OCI-LY1 (cell line): ENCODE data around the gene FMO2.

Experiments
- H2AFZ ChIP-seq: fragments of 200-600 bp; sonication (generic), shearing (Covaris generic); 2 replicates; pipeline ENCODE4 v1.6.0; 2014; ENCODE audit warnings: antibody characterized with exemption, mild to moderate bottlenecking, low read length
- H3F3A ChIP-seq: fragments of 200-600 bp; sonication (generic), shearing (Covaris generic); 2 replicates; pipeline ENCODE4 v1.6.0; 2014; ENCODE audit warnings: mild to moderate bottlenecking, antibody characterized with exemption, low read length, moderate library complexity; ENCODE audit not compliant: insufficient read depth
- H3K27ac ChIP-seq: fragments of 200-600 bp; sonication (generic); 2 replicates; pipeline ENCODE4 v1.5.1; 2014; ENCODE audit warnings: low read length, mixed run types, mild to moderate bottlenecking, low read depth; ENCODE audit not compliant: poor library complexity, severe bottlenecking
- H3K27me3 ChIP-seq: fragments of 200-600 bp; sonication (generic); 2 replicates; pipeline ENCODE4 v1.6.0; 2014; ENCODE audit warnings: antibody characterized with exemption, mild to moderate bottlenecking, low read length, moderate library complexity; ENCODE audit not compliant: insufficient read depth
- H3K36me3 ChIP-seq: fragments of 200-600 bp; sonication (generic); 2 replicates; pipeline ENCODE4 v1.6.1; 2014; ENCODE audit warnings: mild to moderate bottlenecking, antibody characterized with exemption, low read length, moderate library complexity, mixed read lengths; ENCODE audit not compliant: insufficient read depth
- H3K4me1 ChIP-seq: fragments of 200-600 bp; sonication (generic); 2 replicates; pipeline ENCODE4 v1.5.1; 2014; ENCODE audit warnings: mild to moderate bottlenecking, low read length, moderate library complexity; ENCODE audit not compliant: insufficient read depth, severe bottlenecking
- H3K4me2 ChIP-seq: fragments of 200-600 bp; sonication (generic), shearing (Covaris generic); 2 replicates; pipeline ENCODE4 v1.6.1; 2014; ENCODE audit warnings: low read length
- H3K4me3 ChIP-seq: fragments of 200-600 bp; sonication (generic); 2 replicates; pipeline ENCODE4 v1.5.1; 2014; ENCODE audit warnings: low read length, low read depth, mild to moderate bottlenecking, mixed read lengths; ENCODE audit not compliant: poor library complexity, severe bottlenecking
- H3K79me2 ChIP-seq: fragments of 200-600 bp; shearing (Covaris generic); 2 replicates; pipeline ENCODE4 v1.6.1; 2016; ENCODE audit warnings: mixed run types, low read length, mixed read lengths; ENCODE audit not compliant: insufficient read depth
- H3K9ac ChIP-seq: fragments of 200-600 bp; sonication (generic), shearing (Covaris generic); 2 replicates; pipeline ENCODE4 v1.6.1; 2014; ENCODE audit warnings: mild to moderate bottlenecking, low read length, mixed read lengths
- H3K9me2 ChIP-seq: fragments of 200-600 bp; sonication (generic), shearing (Covaris generic); 2 replicates; pipeline ENCODE4 v1.6.1; 2014; ENCODE audit warnings: low read depth, mild to moderate bottlenecking, low read length, mixed read lengths
- H3K9me3 ChIP-seq: fragments of 200-600 bp; shearing (Covaris generic); 2 replicates; pipeline ENCODE4 v1.6.1; 2014; ENCODE audit warnings: low read length, mixed read lengths
- H4K20me1 ChIP-seq: fragments of 200-600 bp; sonication (generic), shearing (Covaris generic); 2 replicates; pipeline ENCODE4 v1.6.0; 2016; ENCODE audit warnings: mild to moderate bottlenecking, low read length; ENCODE audit not compliant: insufficient read depth
- CTCF ChIP-seq: fragments of 200-600 bp; sonication (generic), shearing (Covaris generic); IDR thresholded peaks from 2 replicates; pipeline ENCODE4 v1.5.1; 2017; ENCODE audit warnings: mild to moderate bottlenecking, antibody characterized with exemption, low read length, moderate library complexity, mixed read lengths
- EZH2 ChIP-seq: fragments of 200-600 bp; sonication (generic), shearing (Covaris generic); IDR thresholded peaks from 2 replicates; pipeline ENCODE4 v1.8.0; 2017; ENCODE audit warnings: borderline replicate concordance, mixed run types, mild to moderate bottlenecking, antibody characterized with exemption, low read length, moderate library complexity, mixed read lengths

The FMO2 gene

GRCh38 chr1:171152549-171152948 lies 32.6 kb upstream of the FMO2 start:
- Histone ChIP-seq H4K20me1 (no peaks in the 10 kb centered on the region), H2AFZ (no peak overlapping the region), H3K4me2 (no peak overlapping the region), H3K9ac (no peak overlapping the region), H3K9me2 (no peaks in the 10 kb centered on the region), H3K79me2 (no peaks in the 10 kb centered on the region), H3K4me3 (no peak overlapping the region), H3K4me1 (no peaks in the 10 kb centered on the region), H3K27me3 (no peaks in the 10 kb centered on the region), H3K27ac (no peak overlapping the region), H3F3A (no peaks in the 10 kb centered on the region), H3K9me3 (no peaks in the 10 kb centered on the region), H3K36me3 (no peaks in the 10 kb centered on the region)
- TF ChIP-seq CTCF = no peak
- no peak for TF ChIP-seq EZH2

- Histone ChIP-seq H3K9ac (no peak overlapping the region), H3K27ac (no peak overlapping the region), H3K9me2 (no peaks in the 10 kb centered on the region), H2AFZ (no peak overlapping the region), H3K4me1 (no peaks in the 10 kb centered on the region), H3K9me3 (no peaks in the 10 kb centered on the region), H3K79me2 (no peaks in the 10 kb centered on the region), H3K4me3 (no peak overlapping the region), H3F3A (no peaks in the 10 kb centered on the region), H3K27me3 (no peaks in the 10 kb centered on the region), H4K20me1 (no peaks in the 10 kb centered on the region), H3K4me2 (no peak overlapping the region), H3K36me3 (no peaks in the 10 kb centered on the region)
- TF ChIP-seq EZH2 = no peak
- no peak for TF ChIP-seq CTCF
Observed at GRCh38 chr1:171155484-171155883, 29.6 kb upstream of the FMO2 start.

- H4K20me1 ChIP-seq = no peaks in the 10 kb centered on the region
- H3K4me3 ChIP-seq = no peak overlapping the region
- H3F3A ChIP-seq = no peaks in the 10 kb centered on the region
- no peaks in the 10 kb centered on the region for H3K27me3 ChIP-seq
- no peak overlapping the region for H3K9ac ChIP-seq
- H3K4me2 ChIP-seq = no peak overlapping the region
- no peaks in the 10 kb centered on the region for H3K9me2 ChIP-seq
- no peaks in the 10 kb centered on the region for H3K4me1 ChIP-seq
- H2AFZ ChIP-seq = no peak overlapping the region
- no peaks in the 10 kb centered on the region for H3K9me3 ChIP-seq
- no peaks in the 10 kb centered on the region for H3K79me2 ChIP-seq
- no peaks in the 10 kb centered on the region for H3K36me3 ChIP-seq
- TF ChIP-seq CTCF = no peak
- TF ChIP-seq EZH2 = no peak
- H3K27ac ChIP-seq = no peak overlapping the region
Observed at GRCh38 chr1:171158096-171158495, 27.0 kb upstream of the FMO2 start.
